ENCODE data around the gene PTPRG.

The PTPRG gene

GRCh38 chr3:61975936-61976335 is 414.6 kb downstream of the PTPRG start:
- DNase-seq (ENCODE audit: extremely low read depth, low read depth): no peak
- TF ChIP-seq CTCF (IDR thresholded peaks at IDR 0.05; ENCODE audit: low read depth, low read length): no peak

GRCh38 chr3:61978460-61979419 is 417.4 kb downstream of the PTPRG start:
- no peak for TF ChIP-seq CTCF (IDR thresholded peaks at IDR 0.05; ENCODE audit: low read depth, low read length)
- DNase-seq (ENCODE audit: extremely low read depth, low read depth): no peak

- no peak for DNase-seq (ENCODE audit: extremely low read depth, low read depth)
- no peak for TF ChIP-seq CTCF (IDR thresholded peaks at IDR 0.05; ENCODE audit: low read depth, low read length)
Observed at GRCh38 chr3:61979638-61980037, 418.3 kb downstream of the PTPRG start.

- DNase-seq (ENCODE audit: extremely low read depth, low read depth): no peak
- no peak for TF ChIP-seq CTCF (IDR thresholded peaks at IDR 0.05; ENCODE audit: low read depth, low read length)
Observed at GRCh38 chr3:61980041-61980440, 418.7 kb downstream of the PTPRG start.

GRCh38 chr3:61981060-61981459 is 419.7 kb downstream of the PTPRG start:
- no peak for DNase-seq (ENCODE audit: extremely low read depth, low read depth)

GRCh38 chr3:61983479-61983878 is 422.1 kb downstream of the PTPRG start:
- TF ChIP-seq CTCF (IDR thresholded peaks at IDR 0.05; ENCODE audit: low read depth, low read length): no peak
- DNase-seq (ENCODE audit: extremely low read depth, low read depth): no peak

More at GRCh38 chr3:61981060-61981459, 419.7 kb downstream of the PTPRG start:
- TF ChIP-seq CTCF (IDR thresholded peaks at IDR 0.05; ENCODE audit: low read depth, low read length): no peak

GRCh38 chr3:61985020-61985419 is 423.6 kb downstream of the PTPRG start:
- no peak for TF ChIP-seq CTCF (IDR thresholded peaks at IDR 0.05; ENCODE audit: low read depth, low read length)

More at GRCh38 chr3:61985020-61985419, 423.6 kb downstream of the PTPRG start:
- no peak for DNase-seq (ENCODE audit: extremely low read depth, low read depth)
